Pancreas (tissue), 10 donors: ENCODE data around the gene RGS12. TPM values are rescaled to one million over a fixed set of nuclear protein-coding genes. Genes with fewer than 3 reads are reported as not detected.
A peak's percentile ranks its signal among the peaks of the same experiment; 100 is the strongest.

Source experiments
- ATAC-seq, 4 donors: fragments of 200-7000 bp; cut with Tn5 transposase; one replicate each; pipeline versions ENCODE4 v1.8.0 to v1.9.1; 2020; ENCODE audit warnings: mild to moderate bottlenecking in 4 of 4, moderate library complexity in 4 of 4
- DNase-seq, 6 donors: peaks; one replicate each; pipeline ENCODE4 v3.0.0-alpha.2; 2020
- FAIRE-seq: peaks from 2 replicates; lab custom pipeline; 2012; peaks lifted over from hg19 to GRCh38; lab: Jason Lieb, UNC
- H3K27ac ChIP-seq, 4 donors: fragments of 200-600 bp; sonication (generic); 1 replicate in 3 of 4; 2 replicates in 1 of 4; pipeline versions ENCODE4 v1.5.0 to v1.8.0; 2020
- H3K27me3 ChIP-seq, 4 donors: fragments of 200-600 bp; one replicate each; pipeline ENCODE4 v1.8.0; 2021
- H3K36me3 ChIP-seq, 3 donors: fragments of 200-600 bp; sonication (generic) in 1 of 3; one replicate each; pipeline versions ENCODE4 v1.5.0 to v1.8.0; 2020 to 2021
- H3K4me1 ChIP-seq, 3 donors: fragments of 200-600 bp; one replicate each; pipeline ENCODE4 v1.8.0; 2021
- H3K4me3 ChIP-seq, 4 donors: fragments of 200-600 bp; sonication (generic) in 2 of 4; one replicate each; pipeline versions ENCODE4 v1.5.0 to v1.8.0; 2020 to 2021
- H3K9me3 ChIP-seq, 4 donors: fragments of 200-600 bp; one replicate each; pipeline ENCODE4 v1.8.0; 2021
- WGBS, 2 donors: extraction: QIAGEN DNeasy Blood & Tissue Kit; methylation state at CpG; one replicate each; pipeline ENCODE4 v1.1.7; 2013; 5-methylcytosine and 5-hydroxymethylcytosine counted together
- intact Hi-C, 3 donors: fragments of 100-400 bp; cut with DNase I; formaldehyde crosslinking; loops; one replicate each; pipeline versions ENCODE4 v1.11.1 to v1.14.2; 2022
- polyA plus RNA-seq, 2 donors: library from polyadenylated mRNA; stranded (reverse); fragments of 200-250 nt; gene quantifications; one replicate each; pipeline ENCODE4 v1.2.3, GENCODE V29; 2013
- total RNA-seq, 6 donors: library from RNA; stranded (reverse); fragmentation: NEBNext Ultra II Directional in 4 of 6; extraction: Animal tissue kit (Norgen Biotek cat#: 25700) in 4 of 6; gene quantifications; one replicate each; pipeline versions ENCODE4 v1.2.1 to v1.2.4, GENCODE V29; 2021 to 2023
- TF ChIP-seq, protein P1 (sequence below), 4 donors: fragments of 200-600 bp; sonication (generic) in 3 of 4; IDR thresholded peaks; one replicate each; pipeline versions ENCODE4 v1.5.0 to v1.8.0; 2021; ENCODE audit warnings: antibody characterized with exemption in 4 of 4
- donor health status: healthy with polysubstance abuse.
- donor health status: DM: no; HTN: no; CAD: no; lungs with moderate emphysema.
- donor health status: DM: no; HTN: no; CAD: no.
- donor health status: control.
- donor health status: control.
- donor health status: Bipolar disorder and iron deficiency.
- donor health status: DM: yes; HTN: yes; CAD: no.
- donor health status: DM: no; HTN: no; CAD: no.
- donor health status: DM: no; HTN: no; CAD: no.
- donor health status: DM: yes; HTN: yes; CAD: no.

RGS12 gene
- total and polyA plus RNA-seq, 8 donors = 4.6 to 21.6 (median 10.4) TPM

DNA sequence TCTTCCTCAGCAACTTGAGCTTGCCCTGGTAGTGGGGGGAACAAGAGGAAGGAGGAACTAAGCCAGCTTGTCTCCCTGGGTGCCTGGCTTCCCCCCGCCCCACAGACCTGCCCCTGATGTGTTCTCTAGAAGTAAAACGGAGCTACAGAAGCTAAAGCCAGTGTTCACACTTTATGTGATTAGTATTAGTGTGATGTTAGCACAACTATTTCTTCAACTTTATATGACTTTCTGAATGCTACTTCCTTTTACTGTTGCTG, 10.7 kb downstream of the RGS12 start:
- no peak for ATAC-seq
- intact Hi-C loops = no loop called here

DNA sequence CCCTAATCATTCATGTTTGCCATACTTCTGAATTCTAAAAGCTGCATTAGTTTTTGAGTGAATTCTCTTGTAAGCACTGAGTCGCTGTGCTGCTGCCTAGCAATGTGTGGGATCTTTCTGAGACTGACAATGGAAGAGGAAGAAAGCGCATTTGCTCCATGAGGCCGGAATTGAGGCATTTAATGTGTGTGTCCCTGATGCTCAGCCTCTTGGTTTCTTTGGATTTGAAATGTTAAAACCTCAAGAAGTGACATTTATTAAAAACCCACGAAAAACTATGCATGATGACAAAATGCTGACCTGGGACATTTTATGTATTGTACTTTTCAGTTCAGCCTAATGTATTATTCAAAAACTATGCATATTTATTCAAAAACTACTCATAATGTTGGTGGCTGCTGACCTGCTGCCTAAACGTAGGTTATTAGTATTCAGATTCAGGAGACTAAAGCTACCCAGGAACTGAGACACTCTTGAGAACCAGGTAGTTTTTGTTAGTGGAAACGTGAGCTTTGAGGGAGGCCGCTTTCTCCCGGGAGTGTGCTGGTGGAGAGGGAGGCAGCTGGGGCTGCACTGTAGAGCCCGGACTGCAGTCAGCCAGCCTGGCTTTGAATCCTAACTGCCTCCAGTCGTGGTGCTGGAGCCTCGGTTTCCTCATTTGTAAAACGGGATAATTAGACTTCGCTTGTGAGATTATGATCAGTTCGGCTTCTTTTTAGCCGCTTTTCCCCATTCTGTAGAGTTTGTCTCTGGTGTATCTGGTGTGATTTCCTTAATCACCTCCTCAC, 11.3 kb downstream of the RGS12 start:
- no peaks in the 10 kb centered on the region for H3K9me3 ChIP-seq
- no peaks in the 10 kb centered on the region for H3K27me3 ChIP-seq
- H3K36me3 ChIP-seq = no peaks in the 10 kb centered on the region
- H3K4me3 ChIP-seq = no peak overlapping the region
- 87 to 92% methylated on average over 15 of the region's 15 CpGs for WGBS, 2 donors
- no peak for FAIRE-seq
- TF ChIP-seq, protein P1, sequence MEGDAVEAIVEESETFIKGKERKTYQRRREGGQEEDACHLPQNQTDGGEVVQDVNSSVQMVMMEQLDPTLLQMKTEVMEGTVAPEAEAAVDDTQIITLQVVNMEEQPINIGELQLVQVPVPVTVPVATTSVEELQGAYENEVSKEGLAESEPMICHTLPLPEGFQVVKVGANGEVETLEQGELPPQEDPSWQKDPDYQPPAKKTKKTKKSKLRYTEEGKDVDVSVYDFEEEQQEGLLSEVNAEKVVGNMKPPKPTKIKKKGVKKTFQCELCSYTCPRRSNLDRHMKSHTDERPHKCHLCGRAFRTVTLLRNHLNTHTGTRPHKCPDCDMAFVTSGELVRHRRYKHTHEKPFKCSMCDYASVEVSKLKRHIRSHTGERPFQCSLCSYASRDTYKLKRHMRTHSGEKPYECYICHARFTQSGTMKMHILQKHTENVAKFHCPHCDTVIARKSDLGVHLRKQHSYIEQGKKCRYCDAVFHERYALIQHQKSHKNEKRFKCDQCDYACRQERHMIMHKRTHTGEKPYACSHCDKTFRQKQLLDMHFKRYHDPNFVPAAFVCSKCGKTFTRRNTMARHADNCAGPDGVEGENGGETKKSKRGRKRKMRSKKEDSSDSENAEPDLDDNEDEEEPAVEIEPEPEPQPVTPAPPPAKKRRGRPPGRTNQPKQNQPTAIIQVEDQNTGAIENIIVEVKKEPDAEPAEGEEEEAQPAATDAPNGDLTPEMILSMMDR (IDR thresholded peaks at IDR 0.05) = no peak
- DNase-seq = no peak
- no peak for ATAC-seq
- peaks cover 0 to 13% (median 0%) of the 10 kb centered on the region in 3 donors for H3K4me1 ChIP-seq
- intact Hi-C loops = no loop called here
- H3K27ac ChIP-seq = no peak overlapping the region

More for the DNA sequence above, 10.7 kb downstream of the RGS12 start:
- Histone ChIP-seq H3K27me3 (no peaks in the 10 kb centered on the region), H3K4me1 (peaks cover 0 to 13% (median 0%) of the 10 kb centered on the region in 3 donors), H3K27ac (no peak overlapping the region), H3K9me3 (no peaks in the 10 kb centered on the region), H3K4me3 (no peak overlapping the region), H3K36me3 (no peaks in the 10 kb centered on the region)
- WGBS, 2 donors = 93 to 95% methylated on average over 2 of the region's 2 CpGs
- DNase-seq (no peak), FAIRE-seq (no peak)
- TF ChIP-seq, protein P1 (IDR thresholded peaks at IDR 0.05) = no peak

GRCh38 chr4:3304831-3305609, 12.2 kb downstream of the RGS12 start:
- no peaks in the 10 kb centered on the region for H3K36me3 ChIP-seq
- peak overlapping the region in 1 of 4 donors; percentile 5 for H3K27ac ChIP-seq
- FAIRE-seq (no peak), DNase-seq (peak in 2 of 6 donors; percentile 8 to 43), ATAC-seq (peak in 3 of 4 donors; percentile 17 to 21 (median 19))
- WGBS, 2 donors = 84 to 85% methylated on average over 25 of the region's 25 CpGs
- H3K4me3 ChIP-seq = no peak overlapping the region
- H3K9me3 ChIP-seq = no peaks in the 10 kb centered on the region
- intact Hi-C loops = no loop called here
- H3K27me3 ChIP-seq = no peaks in the 10 kb centered on the region
- H3K4me1 ChIP-seq = peaks cover 0 to 13% (median 0%) of the 10 kb centered on the region in 3 donors
- TF ChIP-seq, protein P1 (IDR thresholded peaks at IDR 0.05) = no peak

- intact Hi-C loops = no loop called here
- Histone ChIP-seq H3K27ac (peak overlapping the region in 2 of 4 donors; percentile 5 to 28), H3K9me3 (no peaks in the 10 kb centered on the region), H3K27me3 (no peaks in the 10 kb centered on the region), H3K4me1 (peaks cover 0 to 13% (median 0%) of the 10 kb centered on the region in 3 donors), H3K4me3 (no peak overlapping the region), H3K36me3 (no peaks in the 10 kb centered on the region)
- TF ChIP-seq, protein P1 (IDR thresholded peaks at IDR 0.05) = no peak
- DNase-seq (peak in 2 of 6 donors; percentile 22 to 50), ATAC-seq (peak in 3 of 4 donors; percentile 64 to 66 (median 65)), FAIRE-seq (no peak)
- 74 to 79% methylated on average over 9 of the region's 9 CpGs for WGBS, 2 donors
Measured at GRCh38 chr4:3305610-3306371, 13.0 kb downstream of the RGS12 start.
